ENCODE measurements around the gene PDE3A.

PDE3A gene

GRCh38 chr12:20473133-20473532, 104.8 kb downstream of the PDE3A start:
- peak in 1 of 2 donors; percentile 50 for DNase-seq (ENCODE audit: low read depth in 2 of 2)
- no peak overlapping the region for H3K4me3 ChIP-seq (replicated peaks in 1 of 2; ENCODE audit: low read depth in 2 of 2, low read length in 2 of 2)
- TF ChIP-seq CTCF (IDR thresholded peaks at IDR 0.05; ENCODE audit: low read depth, low read length) = no peak

GRCh38 chr12:20474016-20474415, 105.7 kb downstream of the PDE3A start:
- DNase-seq (ENCODE audit: low read depth in 2 of 2) = peak in 1 of 2 donors; percentile 73
- no peak for TF ChIP-seq CTCF (IDR thresholded peaks at IDR 0.05; ENCODE audit: low read depth, low read length)
- no peak overlapping the region for H3K4me3 ChIP-seq (replicated peaks in 1 of 2; ENCODE audit: low read depth in 2 of 2, low read length in 2 of 2)

- no peak for TF ChIP-seq CTCF (IDR thresholded peaks at IDR 0.05; ENCODE audit: low read depth, low read length)
- peak; percentile 71 to 77 for DNase-seq (ENCODE audit: low read depth in 2 of 2)
- H3K4me3 ChIP-seq (replicated peaks in 1 of 2; ENCODE audit: low read depth in 2 of 2, low read length in 2 of 2) = no peak overlapping the region
Observed at GRCh38 chr12:20474443-20474842, 106.1 kb downstream of the PDE3A start.

GRCh38 chr12:20475542-20475941, 107.2 kb downstream of the PDE3A start:
- no peak for TF ChIP-seq CTCF (IDR thresholded peaks at IDR 0.05; ENCODE audit: low read depth, low read length)

GRCh38 chr12:20476551-20476950, 108.2 kb downstream of the PDE3A start:
- no peak for DNase-seq (ENCODE audit: low read depth in 2 of 2)
- no peak overlapping the region for H3K4me3 ChIP-seq (replicated peaks in 1 of 2; ENCODE audit: low read depth in 2 of 2, low read length in 2 of 2)
- TF ChIP-seq CTCF (IDR thresholded peaks at IDR 0.05; ENCODE audit: low read depth, low read length) = no peak

More at GRCh38 chr12:20475542-20475941, 107.2 kb downstream of the PDE3A start:
- DNase-seq (ENCODE audit: low read depth in 2 of 2) = peak; percentile 70 to 73
- H3K4me3 ChIP-seq (replicated peaks in 1 of 2; ENCODE audit: low read depth in 2 of 2, low read length in 2 of 2) = no peak overlapping the region

- no peak for DNase-seq (ENCODE audit: low read depth in 2 of 2)
- no peak overlapping the region for H3K4me3 ChIP-seq (replicated peaks in 1 of 2; ENCODE audit: low read depth in 2 of 2, low read length in 2 of 2)
- no peak for TF ChIP-seq CTCF (IDR thresholded peaks at IDR 0.05; ENCODE audit: low read depth, low read length)
Observed at GRCh38 chr12:20477255-20477654, 108.9 kb downstream of the PDE3A start.

- peak in 1 of 2 donors; percentile 45 for DNase-seq (ENCODE audit: low read depth in 2 of 2)
- H3K4me3 ChIP-seq (replicated peaks in 1 of 2; ENCODE audit: low read depth in 2 of 2, low read length in 2 of 2) = no peak overlapping the region
- TF ChIP-seq CTCF (IDR thresholded peaks at IDR 0.05; ENCODE audit: low read depth, low read length) = no peak
Observed at GRCh38 chr12:20477672-20478071, 109.3 kb downstream of the PDE3A start.

Data from cardiac fibroblast (primary cell).